Measurements from ENCODE around the gene GYPE.
"Not testable (repeated sequence)": the region's sequence is repeated elsewhere in the genome, so short reads cannot be mapped to it uniquely, and the experiment has no call there.

Gene GYPE

DNA sequence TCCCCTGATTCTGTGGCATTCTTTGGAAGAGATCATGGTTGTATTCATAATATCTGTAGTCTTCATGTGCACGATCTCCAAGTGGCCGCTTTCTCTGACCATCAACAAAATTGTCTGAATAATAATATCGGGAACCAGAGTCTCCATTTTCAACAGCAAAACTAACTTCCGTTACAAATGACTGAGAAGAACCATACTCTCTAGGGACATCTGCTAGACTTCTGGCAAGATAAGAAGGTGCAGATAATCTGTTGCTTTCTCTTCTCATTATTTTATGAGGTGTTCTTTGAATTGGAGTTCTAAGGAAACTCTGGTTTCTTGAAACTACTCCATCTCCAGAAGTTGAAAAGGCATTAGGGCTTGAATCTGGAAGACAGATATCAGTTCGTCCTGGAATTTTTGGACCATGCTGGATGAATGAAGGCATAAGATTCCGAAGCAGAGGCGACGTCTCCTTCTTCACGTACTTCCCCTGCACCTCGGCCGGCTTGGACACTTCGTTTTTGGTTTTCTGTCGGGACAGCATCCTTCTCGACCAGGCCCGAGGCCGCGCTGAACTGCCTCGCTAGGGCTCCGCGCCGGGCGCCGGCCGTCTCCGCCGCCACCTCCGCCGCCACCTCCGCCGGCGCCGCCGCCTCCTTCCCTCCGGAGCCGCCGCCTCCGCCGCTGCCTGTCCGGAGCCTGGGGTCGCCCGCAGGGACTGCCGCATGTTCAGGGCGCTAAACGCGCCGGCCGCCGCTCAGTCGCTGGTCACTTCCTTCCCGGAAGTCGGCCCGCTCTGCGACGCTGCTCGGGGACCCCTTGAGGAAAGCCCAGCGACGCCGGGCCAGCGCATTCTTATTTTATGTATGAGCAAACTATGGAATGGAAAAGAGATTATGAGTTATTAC, 6.4 kb upstream of the GYPE start:
- H3K27ac ChIP-seq (ENCODE audit: low read depth, low read length); H3K36me3 ChIP-seq (ENCODE audit: control insufficient read depth, insufficient read depth, low read length); H3K27me3 ChIP-seq (ENCODE audit: control insufficient read depth, insufficient read depth, low read length); H3K9ac ChIP-seq (ENCODE audit: low read length); H3K4me1 ChIP-seq (ENCODE audit: control insufficient read depth, insufficient read depth, low read length); H3K9me3 ChIP-seq (ENCODE audit: control insufficient read depth, insufficient read depth, low read depth, low read length): not testable (repeated sequence)
- peak overlapping the region; percentile 39; the same call in 1 of the 2 replicates for H3K4me3 ChIP-seq (ENCODE audit: low read depth, low read length)

DNA sequence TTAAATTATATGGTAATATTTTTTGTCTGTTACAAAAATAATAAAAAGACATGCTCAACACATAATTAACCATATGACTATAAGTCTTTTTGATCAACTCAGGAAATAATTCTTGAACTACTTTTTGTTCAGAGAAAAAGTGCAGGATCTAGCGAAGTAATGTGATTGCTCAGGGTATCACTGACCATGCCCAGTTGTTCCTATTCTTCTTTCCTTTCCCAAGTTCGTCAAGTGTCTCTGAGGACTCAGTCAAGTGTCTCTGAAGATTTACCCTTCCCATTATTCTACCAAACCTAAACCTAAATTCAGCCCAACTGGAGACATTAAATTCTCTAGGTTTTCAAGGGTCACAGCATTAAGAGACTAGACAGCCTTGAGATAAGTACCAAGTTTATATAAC, 5.5 kb upstream of the GYPE start:
- H3K27ac ChIP-seq (ENCODE audit: low read depth, low read length); H3K27me3 ChIP-seq (ENCODE audit: control insufficient read depth, insufficient read depth, low read length); H3K9ac ChIP-seq (ENCODE audit: low read length): not testable (repeated sequence)

DNA sequence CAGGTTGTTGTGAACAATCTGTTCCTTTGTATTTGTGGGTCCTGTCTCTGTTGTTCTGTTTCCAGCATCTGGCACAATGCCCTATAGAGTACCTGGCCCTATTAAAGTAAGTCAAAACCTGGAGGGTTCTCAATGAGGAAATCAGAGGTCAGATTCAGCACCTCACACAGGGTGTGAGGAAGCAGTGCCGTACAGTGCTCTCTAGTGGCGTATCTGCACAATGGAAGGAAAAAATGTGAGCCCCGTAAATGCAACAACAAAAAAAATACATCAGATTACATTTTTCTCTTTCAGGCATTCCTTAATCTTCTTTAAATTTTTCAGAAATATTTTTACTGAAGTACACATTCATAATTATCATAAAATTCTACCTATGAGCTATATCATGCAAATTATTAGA, 2.5 kb upstream of the GYPE start:
- not testable (repeated sequence) for H3K4me3 ChIP-seq (ENCODE audit: low read depth, low read length); H3K9me3 ChIP-seq (ENCODE audit: control insufficient read depth, insufficient read depth, low read depth, low read length); H3K36me3 ChIP-seq (ENCODE audit: control insufficient read depth, insufficient read depth, low read length); H3K9ac ChIP-seq (ENCODE audit: low read length); H3K4me1 ChIP-seq (ENCODE audit: control insufficient read depth, insufficient read depth, low read length); H3K27ac ChIP-seq (ENCODE audit: low read depth, low read length); H3K27me3 ChIP-seq (ENCODE audit: control insufficient read depth, insufficient read depth, low read length)

More for the DNA sequence above, 5.5 kb upstream of the GYPE start:
- H3K4me3 ChIP-seq (ENCODE audit: low read depth, low read length); H3K36me3 ChIP-seq (ENCODE audit: control insufficient read depth, insufficient read depth, low read length); H3K4me1 ChIP-seq (ENCODE audit: control insufficient read depth, insufficient read depth, low read length); H3K9me3 ChIP-seq (ENCODE audit: control insufficient read depth, insufficient read depth, low read depth, low read length): not testable (repeated sequence)

DNA sequence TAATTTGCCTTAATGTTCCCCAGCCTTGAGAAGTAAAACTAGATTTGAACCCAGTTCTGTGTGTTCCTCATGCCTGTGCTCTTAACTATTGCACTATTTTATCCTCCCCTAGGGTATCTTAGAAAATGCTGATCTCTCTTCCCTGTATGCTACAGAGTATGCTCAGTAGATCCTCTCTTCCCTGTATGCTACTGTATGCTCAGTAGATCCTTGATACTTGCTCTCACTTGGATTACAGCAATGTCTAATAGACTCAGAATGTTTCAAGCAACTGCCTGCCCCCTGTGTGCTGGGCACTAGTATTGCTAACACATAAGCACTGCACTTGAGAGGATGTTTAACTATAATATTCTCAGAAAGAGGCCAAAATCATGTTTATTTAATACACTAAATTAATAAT, 928 bp downstream of the GYPE start:
- H3K36me3 ChIP-seq (ENCODE audit: control insufficient read depth, insufficient read depth, low read length); H3K9me3 ChIP-seq (ENCODE audit: control insufficient read depth, insufficient read depth, low read depth, low read length); H3K27ac ChIP-seq (ENCODE audit: low read depth, low read length); H3K4me3 ChIP-seq (ENCODE audit: low read depth, low read length); H3K4me1 ChIP-seq (ENCODE audit: control insufficient read depth, insufficient read depth, low read length); H3K27me3 ChIP-seq (ENCODE audit: control insufficient read depth, insufficient read depth, low read length); H3K9ac ChIP-seq (ENCODE audit: low read length): not testable (repeated sequence)

DNA sequence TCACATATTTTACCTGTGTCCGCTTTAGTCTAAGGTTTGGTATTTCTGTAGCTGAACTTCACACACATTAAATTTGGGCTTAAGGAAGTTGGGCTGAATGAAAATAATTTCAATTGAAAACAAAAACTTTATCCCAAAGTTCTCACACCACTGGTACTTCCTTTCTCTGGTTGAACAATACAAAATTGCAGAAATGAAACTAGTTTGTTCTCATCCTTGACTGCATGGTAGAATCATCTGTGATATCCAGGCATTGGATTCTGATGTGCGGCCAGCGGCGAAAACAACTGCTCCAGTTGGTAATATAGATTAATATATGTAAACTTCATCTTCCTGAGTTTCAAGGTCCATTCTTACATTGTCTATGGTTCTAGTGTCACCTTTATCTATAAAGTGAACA, 15.0 kb downstream of the GYPE start:
- H3K27me3 ChIP-seq (ENCODE audit: control insufficient read depth, insufficient read depth, low read length); H3K9ac ChIP-seq (ENCODE audit: low read length); H3K4me1 ChIP-seq (ENCODE audit: control insufficient read depth, insufficient read depth, low read length); H3K36me3 ChIP-seq (ENCODE audit: control insufficient read depth, insufficient read depth, low read length); H3K9me3 ChIP-seq (ENCODE audit: control insufficient read depth, insufficient read depth, low read depth, low read length); H3K27ac ChIP-seq (ENCODE audit: low read depth, low read length); H3K4me3 ChIP-seq (ENCODE audit: low read depth, low read length): not testable (repeated sequence)

DNA sequence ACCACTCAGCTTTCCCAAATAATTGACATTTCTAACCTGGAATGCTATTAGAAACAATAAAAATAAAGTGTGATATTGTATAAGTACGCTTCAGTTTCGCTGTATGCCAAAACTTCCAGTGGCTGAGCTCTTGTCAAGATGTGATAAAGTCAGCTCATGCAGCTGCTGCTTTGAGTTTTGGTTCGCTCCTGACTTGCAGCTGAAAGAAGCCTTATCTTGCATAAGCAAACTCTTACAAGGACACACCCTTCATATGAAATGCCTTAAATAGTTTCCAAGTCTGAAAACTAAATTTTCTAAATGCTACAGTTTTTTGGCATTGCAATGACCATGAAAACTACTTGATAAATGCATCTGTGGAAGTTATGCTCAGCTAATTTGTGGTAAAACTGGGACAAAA, 17.2 kb downstream of the GYPE start:
- H3K27me3 ChIP-seq (ENCODE audit: control insufficient read depth, insufficient read depth, low read length); H3K4me1 ChIP-seq (ENCODE audit: control insufficient read depth, insufficient read depth, low read length); H3K4me3 ChIP-seq (ENCODE audit: low read depth, low read length); H3K9ac ChIP-seq (ENCODE audit: low read length); H3K36me3 ChIP-seq (ENCODE audit: control insufficient read depth, insufficient read depth, low read length); H3K9me3 ChIP-seq (ENCODE audit: control insufficient read depth, insufficient read depth, low read depth, low read length); H3K27ac ChIP-seq (ENCODE audit: low read depth, low read length): not testable (repeated sequence)

DNA sequence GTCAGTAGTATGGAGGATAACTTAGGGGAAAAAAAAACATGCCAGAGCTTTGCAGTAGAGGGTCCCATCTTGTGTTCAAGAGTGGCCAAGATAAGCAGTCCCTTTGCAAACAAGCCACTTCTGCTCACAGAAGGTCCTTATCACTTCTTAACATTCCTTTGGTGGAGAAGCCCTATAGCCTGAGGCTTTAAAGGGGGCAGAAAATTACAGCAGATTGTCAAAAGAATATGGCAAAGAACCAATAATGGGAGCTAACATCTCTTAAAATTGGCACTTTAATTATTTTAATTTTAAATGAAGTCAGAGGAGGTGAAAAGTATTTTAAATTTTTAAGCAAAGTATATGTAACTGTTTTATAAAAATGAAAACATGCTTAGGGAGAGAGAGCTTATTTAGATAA, 20.4 kb downstream of the GYPE start:
- H3K4me1 ChIP-seq (ENCODE audit: control insufficient read depth, insufficient read depth, low read length); H3K27me3 ChIP-seq (ENCODE audit: control insufficient read depth, insufficient read depth, low read length); H3K9me3 ChIP-seq (ENCODE audit: control insufficient read depth, insufficient read depth, low read depth, low read length); H3K4me3 ChIP-seq (ENCODE audit: low read depth, low read length); H3K27ac ChIP-seq (ENCODE audit: low read depth, low read length); H3K9ac ChIP-seq (ENCODE audit: low read length); H3K36me3 ChIP-seq (ENCODE audit: control insufficient read depth, insufficient read depth, low read length): not testable (repeated sequence)

DNA sequence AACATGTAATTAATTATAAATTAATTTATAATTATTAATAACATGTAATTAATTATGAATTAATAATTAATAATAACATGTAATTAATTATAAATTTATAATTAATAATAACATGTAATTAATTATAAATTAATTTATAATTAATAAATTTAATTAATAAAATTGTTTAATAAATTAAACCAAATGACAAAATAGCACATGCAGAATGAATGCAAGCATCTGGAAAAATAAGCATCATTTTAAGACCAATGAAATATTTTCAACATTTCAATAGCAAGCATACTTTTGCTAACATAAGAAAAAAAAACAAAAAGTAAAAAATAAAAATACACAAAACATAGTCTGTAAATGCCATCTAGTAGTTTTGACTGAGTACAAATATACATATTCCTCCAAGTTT, 21.8 kb downstream of the GYPE start:
- Histone ChIP-seq H3K27ac (ENCODE audit: low read depth, low read length) (no peak overlapping the region), H3K36me3 (ENCODE audit: control insufficient read depth, insufficient read depth, low read length) (no peaks in the 10 kb centered on the region), H3K4me1 (ENCODE audit: control insufficient read depth, insufficient read depth, low read length) (no peaks in the 10 kb centered on the region), H3K9ac (ENCODE audit: low read length) (no peak overlapping the region), H3K27me3 (ENCODE audit: control insufficient read depth, insufficient read depth, low read length) (no peaks in the 10 kb centered on the region), H3K9me3 (ENCODE audit: control insufficient read depth, insufficient read depth, low read depth, low read length) (no peaks in the 10 kb centered on the region), H3K4me3 (ENCODE audit: low read depth, low read length) (no peak overlapping the region)

DNA sequence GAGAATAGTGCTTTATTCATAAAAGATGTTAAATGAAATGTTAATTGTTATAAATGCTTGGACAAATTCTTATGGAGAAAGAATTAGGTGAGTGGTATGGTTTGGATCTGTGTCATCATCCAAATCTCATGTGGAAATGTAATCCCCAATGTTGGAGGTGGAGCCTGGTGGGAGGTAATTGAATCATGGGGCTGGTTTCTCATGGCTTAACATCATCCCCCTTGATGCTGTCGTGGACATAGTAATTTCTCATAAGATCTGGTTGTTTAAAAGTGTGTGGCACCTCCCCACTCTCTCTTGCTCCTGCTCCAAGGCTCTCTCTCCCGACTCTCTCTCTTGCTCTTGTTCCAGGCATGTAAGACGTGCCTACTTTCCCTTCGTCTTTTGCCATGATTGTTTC, 22.5 kb downstream of the GYPE start:
- H3K9me3 ChIP-seq (ENCODE audit: control insufficient read depth, insufficient read depth, low read depth, low read length) = no peaks in the 10 kb centered on the region
- H3K4me3 ChIP-seq (ENCODE audit: low read depth, low read length) = no peak overlapping the region
- H3K36me3 ChIP-seq (ENCODE audit: control insufficient read depth, insufficient read depth, low read length) = no peaks in the 10 kb centered on the region
- H3K27me3 ChIP-seq (ENCODE audit: control insufficient read depth, insufficient read depth, low read length) = no peaks in the 10 kb centered on the region
- H3K27ac ChIP-seq (ENCODE audit: low read depth, low read length) = no peak overlapping the region
- H3K9ac ChIP-seq (ENCODE audit: low read length) = no peak overlapping the region
- H3K4me1 ChIP-seq (ENCODE audit: control insufficient read depth, insufficient read depth, low read length) = no peaks in the 10 kb centered on the region

DNA sequence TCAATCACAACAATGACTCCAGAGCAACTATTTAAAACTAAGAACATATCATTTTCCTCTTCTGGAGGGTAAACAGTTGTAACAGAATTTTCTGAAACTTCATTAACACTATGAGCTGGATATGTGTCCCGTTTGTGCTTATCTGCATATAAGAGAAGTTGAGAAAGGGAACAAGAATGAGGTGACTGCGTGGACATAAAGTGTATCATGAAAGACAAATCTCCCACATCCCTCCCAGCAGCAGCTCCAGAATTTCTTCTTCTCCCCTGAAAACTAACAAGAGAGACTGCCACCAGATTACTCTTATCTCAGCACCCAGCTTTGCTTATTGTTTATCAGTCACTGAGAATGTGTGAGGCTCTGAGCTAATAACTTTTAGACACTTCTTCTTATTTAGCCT, 25.8 kb downstream of the GYPE start:
- not testable (repeated sequence) for H3K27me3 ChIP-seq (ENCODE audit: control insufficient read depth, insufficient read depth, low read length); H3K4me1 ChIP-seq (ENCODE audit: control insufficient read depth, insufficient read depth, low read length); H3K27ac ChIP-seq (ENCODE audit: low read depth, low read length); H3K9ac ChIP-seq (ENCODE audit: low read length); H3K36me3 ChIP-seq (ENCODE audit: control insufficient read depth, insufficient read depth, low read length); H3K9me3 ChIP-seq (ENCODE audit: control insufficient read depth, insufficient read depth, low read depth, low read length); H3K4me3 ChIP-seq (ENCODE audit: low read depth, low read length)

DNA sequence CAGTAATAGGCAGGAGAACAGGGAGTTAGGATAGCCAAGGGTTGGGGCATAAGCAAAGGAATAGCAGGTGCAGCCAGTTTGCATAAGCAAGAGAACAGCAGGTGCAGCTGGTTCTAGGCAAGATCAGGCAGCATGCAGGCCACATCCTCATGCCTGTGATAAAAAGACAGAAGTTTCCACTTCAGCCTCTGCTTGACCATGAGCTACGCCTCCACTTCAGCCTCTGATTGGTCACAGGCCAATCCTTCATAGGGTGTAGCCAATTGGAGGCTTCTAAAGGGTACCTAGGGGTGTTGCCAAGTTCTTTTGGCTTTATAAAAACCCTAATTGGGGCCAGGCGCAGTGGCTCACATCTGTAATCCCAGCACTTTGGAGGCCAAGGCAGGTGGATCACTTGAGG, 30.0 kb downstream of the GYPE start:
- not testable (repeated sequence) for H3K27ac ChIP-seq (ENCODE audit: low read depth, low read length); H3K36me3 ChIP-seq (ENCODE audit: control insufficient read depth, insufficient read depth, low read length); H3K27me3 ChIP-seq (ENCODE audit: control insufficient read depth, insufficient read depth, low read length); H3K9me3 ChIP-seq (ENCODE audit: control insufficient read depth, insufficient read depth, low read depth, low read length); H3K4me1 ChIP-seq (ENCODE audit: control insufficient read depth, insufficient read depth, low read length); H3K4me3 ChIP-seq (ENCODE audit: low read depth, low read length); H3K9ac ChIP-seq (ENCODE audit: low read length)
